Lower leg skin (tissue), 4 donors: ENCODE data around the gene ENOX1. TPM values are rescaled to one million over a fixed set of nuclear protein-coding genes. Genes with fewer than 3 reads are reported as not detected.
A peak's percentile ranks its signal among the peaks of the same experiment; 100 is the strongest.

Experiments
- DNase-seq, 2 donors: peaks; one replicate each; pipeline ENCODE4 v3.0.0-alpha.2; 2019; ENCODE audit warnings: low spot score in 2 of 2
- H3K4me3 ChIP-seq: fragments of 200-600 bp; sonication (generic); 2 replicates; pipeline ENCODE4 v1.5.1; 2017; ENCODE audit warnings: mild to moderate bottlenecking, low read depth; ENCODE audit not compliant: poor library complexity, severe bottlenecking
- POLR2A ChIP-seq, 2 donors: fragments of 450-650 bp; IDR thresholded peaks; one replicate each; pipeline ENCODE4 v1.6.1; 2016 to 2017; ENCODE audit warnings: antibody characterized with exemption in 2 of 2, mild to moderate bottlenecking in 1 of 2, moderate library complexity in 1 of 2
- WGBS, 2 donors: methylation state at CpG; one replicate each; pipeline ENCODE4 v1.1.5; 2018; 5-methylcytosine and 5-hydroxymethylcytosine counted together
- intact Hi-C: fragments of 100-400 bp; cut with DNase I; formaldehyde crosslinking; loops from one replicate; pipeline ENCODE4 v1.15.0; 2023; ENCODE audit warnings: low total_unique reads
- total RNA-seq, 4 donors: library from RNA; depleted of rRNA; stranded (reverse); fragments of >200 nt; gene quantifications; one replicate each; pipeline ENCODE4 v1.1.0, GENCODE V29; 2016
- TF ChIP-seq, protein P1 (sequence below), 3 donors: fragments of 450-650 bp; IDR thresholded peaks; one replicate each; pipeline ENCODE4 v1.5.1; 2016; ENCODE audit warnings: antibody characterized with exemption in 3 of 3, mild to moderate bottlenecking in 3 of 3, moderate library complexity in 2 of 3

ENOX1 gene
- total RNA-seq, 4 donors from 2014 or later: 0.11 to 0.52 (median 0.30) TPM

DNA sequence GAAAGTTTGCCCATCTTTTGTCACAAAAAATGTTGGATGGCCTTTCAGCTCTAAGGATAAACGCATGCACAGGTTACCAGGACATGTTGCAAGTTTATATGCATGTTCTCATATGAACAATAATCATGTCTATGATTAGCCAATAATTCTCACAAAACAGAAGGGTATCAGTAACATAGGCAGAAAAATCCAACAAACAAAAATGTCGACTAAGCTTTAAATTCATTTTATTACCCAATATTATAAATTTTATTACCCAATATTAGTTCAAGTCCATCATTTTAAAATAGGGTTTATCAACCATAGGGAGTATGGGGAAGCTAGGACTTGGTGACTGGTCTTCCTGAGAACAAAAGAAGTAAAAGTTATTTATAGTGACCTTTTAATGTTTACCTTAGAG lies 93.1 kb downstream of the ENOX1 start:
- no peak for TF ChIP-seq POLR2A (IDR thresholded peaks at IDR 0.05)
- TF ChIP-seq, protein P1, sequence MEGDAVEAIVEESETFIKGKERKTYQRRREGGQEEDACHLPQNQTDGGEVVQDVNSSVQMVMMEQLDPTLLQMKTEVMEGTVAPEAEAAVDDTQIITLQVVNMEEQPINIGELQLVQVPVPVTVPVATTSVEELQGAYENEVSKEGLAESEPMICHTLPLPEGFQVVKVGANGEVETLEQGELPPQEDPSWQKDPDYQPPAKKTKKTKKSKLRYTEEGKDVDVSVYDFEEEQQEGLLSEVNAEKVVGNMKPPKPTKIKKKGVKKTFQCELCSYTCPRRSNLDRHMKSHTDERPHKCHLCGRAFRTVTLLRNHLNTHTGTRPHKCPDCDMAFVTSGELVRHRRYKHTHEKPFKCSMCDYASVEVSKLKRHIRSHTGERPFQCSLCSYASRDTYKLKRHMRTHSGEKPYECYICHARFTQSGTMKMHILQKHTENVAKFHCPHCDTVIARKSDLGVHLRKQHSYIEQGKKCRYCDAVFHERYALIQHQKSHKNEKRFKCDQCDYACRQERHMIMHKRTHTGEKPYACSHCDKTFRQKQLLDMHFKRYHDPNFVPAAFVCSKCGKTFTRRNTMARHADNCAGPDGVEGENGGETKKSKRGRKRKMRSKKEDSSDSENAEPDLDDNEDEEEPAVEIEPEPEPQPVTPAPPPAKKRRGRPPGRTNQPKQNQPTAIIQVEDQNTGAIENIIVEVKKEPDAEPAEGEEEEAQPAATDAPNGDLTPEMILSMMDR (IDR thresholded peaks at IDR 0.05): no peak
- 57 to 76% methylated on average over 2 of the region's 2 CpGs for WGBS, 2 donors
- intact Hi-C loops: no loop called here
- no peak for DNase-seq
- no peak overlapping the region for H3K4me3 ChIP-seq

DNA sequence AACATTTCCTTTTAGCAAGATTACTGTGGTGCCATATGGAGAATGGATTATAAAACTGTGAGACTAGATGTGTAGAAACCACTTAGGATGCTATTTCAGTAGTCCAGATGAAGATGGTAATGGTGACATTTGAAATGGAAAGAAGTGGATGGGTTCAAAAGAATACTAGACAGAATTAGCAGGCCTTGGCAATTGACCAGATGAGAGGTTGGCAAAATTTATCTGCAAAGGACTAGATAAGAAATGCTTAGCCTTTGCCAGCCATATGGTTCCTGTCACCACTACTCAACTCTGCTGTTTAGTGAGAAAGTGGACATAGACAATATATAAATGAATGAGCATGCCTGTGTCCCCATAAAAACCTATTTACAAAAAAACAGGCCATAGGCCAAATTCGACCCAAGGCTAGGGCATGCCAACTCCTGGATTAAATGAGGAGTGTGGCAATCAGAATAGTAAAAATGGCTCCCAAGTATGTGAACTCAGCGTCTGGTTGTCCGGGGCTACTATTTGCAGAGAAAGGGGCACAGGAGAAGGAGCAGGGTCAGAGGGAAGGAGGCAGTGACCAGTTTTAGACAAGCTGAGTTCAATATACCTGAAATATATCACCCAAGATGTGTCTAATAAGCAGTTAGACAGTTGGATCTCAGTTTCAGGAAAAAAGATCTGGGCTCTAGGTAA lies 98.4 kb downstream of the ENOX1 start:
- WGBS, 2 donors: 88 to 97% methylated on average over 3 of the region's 3 CpGs
- intact Hi-C loops: no loop called here
- TF ChIP-seq, protein P1 (IDR thresholded peaks at IDR 0.05): no peak
- TF ChIP-seq POLR2A (IDR thresholded peaks at IDR 0.05): no peak

DNA sequence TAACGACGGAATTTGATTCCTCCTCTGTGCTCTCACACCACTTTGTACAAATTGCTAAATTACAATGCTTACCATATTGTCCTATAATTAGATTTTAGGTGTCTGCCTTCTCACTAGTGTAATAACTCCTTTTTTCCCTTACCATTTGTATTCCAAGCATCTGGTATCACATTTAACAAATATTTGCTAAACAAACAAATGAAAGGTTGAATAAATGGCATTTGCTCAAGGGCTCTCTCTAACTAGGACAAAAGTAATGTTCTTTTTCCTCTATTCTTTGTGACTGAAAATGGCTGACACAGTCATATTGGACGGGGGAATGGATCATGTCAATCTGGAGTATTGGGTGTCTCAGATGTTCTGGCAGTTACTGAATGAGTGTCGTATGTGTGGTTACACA lies 99.7 kb downstream of the ENOX1 start:
- WGBS, 2 donors: 79 to 86% methylated on average over 4 of the region's 4 CpGs
- TF ChIP-seq, protein P1 (IDR thresholded peaks at IDR 0.05): no peak
- TF ChIP-seq POLR2A (IDR thresholded peaks at IDR 0.05): no peak
- no peak overlapping the region for H3K4me3 ChIP-seq
- intact Hi-C loops: no loop called here
- DNase-seq: no peak

More for the DNA sequence above, 98.4 kb downstream of the ENOX1 start:
- H3K4me3 ChIP-seq: no peak overlapping the region
- DNase-seq: no peak

DNA sequence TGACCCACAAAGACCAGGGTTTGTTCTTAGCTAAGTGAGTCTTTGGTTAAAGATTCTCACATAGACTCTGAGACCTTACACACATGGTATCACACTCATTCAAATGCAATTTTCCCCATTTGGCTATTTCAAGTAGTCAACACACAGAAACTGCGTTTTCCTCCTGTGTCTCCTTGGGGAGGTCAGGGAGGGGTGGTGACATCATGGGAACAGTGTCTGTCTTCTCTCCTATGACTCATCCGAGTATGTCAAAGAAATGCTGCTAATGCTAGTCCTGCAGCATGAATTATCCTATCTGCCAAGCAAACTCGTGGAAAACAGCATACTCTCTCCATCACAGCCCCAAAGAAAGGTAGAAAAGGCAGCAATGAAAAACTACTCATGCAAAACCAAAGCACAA lies 100.2 kb downstream of the ENOX1 start:
- intact Hi-C loops: no loop called here
- no peak for TF ChIP-seq POLR2A (IDR thresholded peaks at IDR 0.05)
- TF ChIP-seq, protein P1 (IDR thresholded peaks at IDR 0.05): no peak
- 15 to 34% methylated on average over 3 of the region's 3 CpGs for WGBS, 2 donors
- H3K4me3 ChIP-seq: no peak overlapping the region
- DNase-seq: peak in 1 of 2 donors; percentile 24

DNA sequence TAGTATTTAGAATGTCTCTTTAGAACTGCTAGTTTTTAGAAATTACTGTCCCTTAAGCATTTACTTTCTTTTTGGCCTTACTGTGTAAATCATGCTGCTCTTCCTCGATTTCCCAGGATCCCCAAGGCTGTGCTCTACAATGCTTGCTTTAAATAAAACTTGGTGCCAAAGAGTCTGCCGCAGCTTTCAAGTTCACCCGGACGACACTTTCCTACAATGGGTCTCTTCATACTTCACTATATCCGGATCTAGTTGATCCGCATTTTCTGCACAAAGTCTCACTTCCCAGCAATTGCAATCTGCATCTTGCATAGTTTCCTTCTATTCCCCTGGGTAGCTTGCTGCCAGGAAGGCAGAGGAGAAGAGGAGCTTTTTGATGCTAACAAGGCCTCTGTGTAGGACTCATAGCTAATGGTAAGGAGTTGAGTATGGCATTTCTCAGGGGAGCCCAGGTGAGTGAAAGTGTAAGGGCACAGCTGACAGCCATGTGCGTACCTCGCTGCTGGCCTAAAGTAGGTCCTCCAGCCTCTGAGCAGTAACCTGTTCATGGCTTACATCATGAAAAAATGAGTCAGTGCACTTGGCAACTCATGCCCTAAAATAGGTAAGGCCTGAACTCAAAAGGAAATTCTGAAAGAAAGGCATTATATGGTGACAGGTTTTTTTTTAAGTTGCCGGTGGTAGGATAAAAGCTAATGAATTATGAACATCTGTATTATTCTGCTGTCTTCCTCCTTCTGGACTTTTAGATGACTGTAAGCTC lies 101.6 kb downstream of the ENOX1 start:
- H3K4me3 ChIP-seq: no peak overlapping the region
- intact Hi-C loops: no loop called here
- WGBS, 2 donors: 84 to 88% methylated on average over 9 of the region's 9 CpGs
- TF ChIP-seq, protein P1 (IDR thresholded peaks at IDR 0.05): no peak
- TF ChIP-seq POLR2A (IDR thresholded peaks at IDR 0.05): no peak
- DNase-seq: no peak
